PC-9 (cell line): Measurements from ENCODE around the gene DHRSX.
"Not testable (repeated sequence)": the region's sequence is repeated elsewhere in the genome, so short reads cannot be mapped to it uniquely, and the experiment has no call there.

ENCODE experiments used
- CTCF ChIP-seq: fragments of 200-600 bp; sonication (generic); conservative IDR thresholded peaks from 2 replicates; pipeline ENCODE4 v1.6.1; 2017; ENCODE audit warnings: mixed run types, antibody characterized with exemption, mild to moderate bottlenecking, moderate library complexity
- EZH2 ChIP-seq: fragments of 200-600 bp; sonication (generic); IDR thresholded peaks from 2 replicates; pipeline ENCODE4 v1.8.0; 2017; ENCODE audit warnings: antibody characterized with exemption, low read depth

- not testable (repeated sequence) for TF ChIP-seq EZH2, CTCF
These were observed 260.0 kb downstream of the DHRSX start for GRCh38 chrX:2240761-2241160.
